HepG2 (cell line): ENCODE results near the gene TSC22D2. TPM values are rescaled to one million over a fixed set of nuclear protein-coding genes. Genes with fewer than 3 reads are reported as not detected.

Experiments
- ARID2 ChIP-seq: sonication (generic); formaldehyde crosslinking; IDR thresholded peaks from 2 replicates; pipeline ENCODE4 v1.8.1; 2022; ENCODE audit warnings: mild to moderate bottlenecking, missing genetic modification reagents, borderline replicate concordance
- MTF2 ChIP-seq: sonication (generic); formaldehyde crosslinking; IDR thresholded peaks from 2 replicates; pipeline ENCODE4 v1.5.0; 2020; ENCODE audit warnings: missing genetic modification reagents, borderline replicate concordance
- ZFP36L1 ChIP-seq: sonication (generic); formaldehyde crosslinking; IDR thresholded peaks from 2 replicates; pipeline ENCODE4 v1.8.0; 2022; ENCODE audit warnings: mild to moderate bottlenecking, missing genetic modification reagents, moderate library complexity
- polyA plus RNA-seq, 8 experiments: library from polyadenylated mRNA; depleted of rRNA in 3 of 8; stranded (reverse) in 7 of 8; unstranded in 1 of 8; fragments of >200 nt; fragmentation: Illumina TruSeq in 4 of 8; extraction: Trizol in 4 of 8; gene quantifications; 2 replicates each; pipeline versions ENCODE4 v1.2.1 to v1.2.3, GENCODE V29; 2011 to 2016; ENCODE audit warnings: low read depth in 4 of 8, missing spikeins in 1 of 8, mixed read lengths in 1 of 8; ENCODE audit not compliant: insufficient read depth in 1 of 8
- total RNA-seq, 5 experiments: library from RNA; depleted of rRNA; stranded (reverse); fragments of >200 nt; fragmentation: Illumina TruSeq; extraction: Trizol; gene quantifications; 2 replicates each; pipeline ENCODE4 v1.2.3, GENCODE V29; 2016; ENCODE audit warnings: low read depth in 1 of 5
- TF ChIP-seq, protein P1 (sequence below): sonication (generic); formaldehyde crosslinking; IDR thresholded peaks from one replicate; pipeline ENCODE4 v1.5.1; 2020; ENCODE audit warnings: mild to moderate bottlenecking, missing genetic modification reagents; ENCODE audit errors: not compliant biosample characterization
- TF ChIP-seq, protein P2 (sequence below): sonication (generic); formaldehyde crosslinking; IDR thresholded peaks from 2 replicates; pipeline ENCODE4 v1.5.1; 2020; ENCODE audit warnings: missing genetic modification reagents, mild to moderate bottlenecking, borderline replicate concordance

The TSC22D2 gene
- total and polyA plus RNA-seq, 2 of the 13 experiments (the other 11 are each of a cell fraction or from before 2014, with no cell fraction given) = 4.6 to 8.2 TPM

DNA sequence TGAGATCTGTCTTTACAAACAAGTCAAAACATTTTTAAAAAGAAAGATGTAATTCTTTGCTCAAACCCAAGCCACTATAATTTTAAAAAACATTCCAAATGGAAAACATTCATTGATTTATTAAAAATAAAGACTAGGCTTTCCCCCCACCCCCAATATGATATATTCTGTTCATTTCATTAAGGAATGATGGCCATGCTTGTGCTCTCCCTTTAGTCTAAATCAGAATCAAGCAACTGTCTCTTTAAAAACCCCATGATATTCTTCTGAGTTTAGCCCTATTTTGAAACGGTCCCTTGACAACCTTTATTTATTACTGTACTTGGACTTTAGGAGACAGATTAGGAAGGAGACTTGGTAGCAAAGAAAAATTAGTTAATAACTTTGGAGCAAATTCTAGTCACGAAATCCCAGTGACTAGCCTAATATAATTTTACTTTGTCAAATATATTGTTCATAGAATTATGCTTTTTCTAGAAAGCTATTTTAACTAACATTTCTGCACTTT is 38.4 kb downstream of the TSC22D2 start (continued):
- TF ChIP-seq, protein P1, sequence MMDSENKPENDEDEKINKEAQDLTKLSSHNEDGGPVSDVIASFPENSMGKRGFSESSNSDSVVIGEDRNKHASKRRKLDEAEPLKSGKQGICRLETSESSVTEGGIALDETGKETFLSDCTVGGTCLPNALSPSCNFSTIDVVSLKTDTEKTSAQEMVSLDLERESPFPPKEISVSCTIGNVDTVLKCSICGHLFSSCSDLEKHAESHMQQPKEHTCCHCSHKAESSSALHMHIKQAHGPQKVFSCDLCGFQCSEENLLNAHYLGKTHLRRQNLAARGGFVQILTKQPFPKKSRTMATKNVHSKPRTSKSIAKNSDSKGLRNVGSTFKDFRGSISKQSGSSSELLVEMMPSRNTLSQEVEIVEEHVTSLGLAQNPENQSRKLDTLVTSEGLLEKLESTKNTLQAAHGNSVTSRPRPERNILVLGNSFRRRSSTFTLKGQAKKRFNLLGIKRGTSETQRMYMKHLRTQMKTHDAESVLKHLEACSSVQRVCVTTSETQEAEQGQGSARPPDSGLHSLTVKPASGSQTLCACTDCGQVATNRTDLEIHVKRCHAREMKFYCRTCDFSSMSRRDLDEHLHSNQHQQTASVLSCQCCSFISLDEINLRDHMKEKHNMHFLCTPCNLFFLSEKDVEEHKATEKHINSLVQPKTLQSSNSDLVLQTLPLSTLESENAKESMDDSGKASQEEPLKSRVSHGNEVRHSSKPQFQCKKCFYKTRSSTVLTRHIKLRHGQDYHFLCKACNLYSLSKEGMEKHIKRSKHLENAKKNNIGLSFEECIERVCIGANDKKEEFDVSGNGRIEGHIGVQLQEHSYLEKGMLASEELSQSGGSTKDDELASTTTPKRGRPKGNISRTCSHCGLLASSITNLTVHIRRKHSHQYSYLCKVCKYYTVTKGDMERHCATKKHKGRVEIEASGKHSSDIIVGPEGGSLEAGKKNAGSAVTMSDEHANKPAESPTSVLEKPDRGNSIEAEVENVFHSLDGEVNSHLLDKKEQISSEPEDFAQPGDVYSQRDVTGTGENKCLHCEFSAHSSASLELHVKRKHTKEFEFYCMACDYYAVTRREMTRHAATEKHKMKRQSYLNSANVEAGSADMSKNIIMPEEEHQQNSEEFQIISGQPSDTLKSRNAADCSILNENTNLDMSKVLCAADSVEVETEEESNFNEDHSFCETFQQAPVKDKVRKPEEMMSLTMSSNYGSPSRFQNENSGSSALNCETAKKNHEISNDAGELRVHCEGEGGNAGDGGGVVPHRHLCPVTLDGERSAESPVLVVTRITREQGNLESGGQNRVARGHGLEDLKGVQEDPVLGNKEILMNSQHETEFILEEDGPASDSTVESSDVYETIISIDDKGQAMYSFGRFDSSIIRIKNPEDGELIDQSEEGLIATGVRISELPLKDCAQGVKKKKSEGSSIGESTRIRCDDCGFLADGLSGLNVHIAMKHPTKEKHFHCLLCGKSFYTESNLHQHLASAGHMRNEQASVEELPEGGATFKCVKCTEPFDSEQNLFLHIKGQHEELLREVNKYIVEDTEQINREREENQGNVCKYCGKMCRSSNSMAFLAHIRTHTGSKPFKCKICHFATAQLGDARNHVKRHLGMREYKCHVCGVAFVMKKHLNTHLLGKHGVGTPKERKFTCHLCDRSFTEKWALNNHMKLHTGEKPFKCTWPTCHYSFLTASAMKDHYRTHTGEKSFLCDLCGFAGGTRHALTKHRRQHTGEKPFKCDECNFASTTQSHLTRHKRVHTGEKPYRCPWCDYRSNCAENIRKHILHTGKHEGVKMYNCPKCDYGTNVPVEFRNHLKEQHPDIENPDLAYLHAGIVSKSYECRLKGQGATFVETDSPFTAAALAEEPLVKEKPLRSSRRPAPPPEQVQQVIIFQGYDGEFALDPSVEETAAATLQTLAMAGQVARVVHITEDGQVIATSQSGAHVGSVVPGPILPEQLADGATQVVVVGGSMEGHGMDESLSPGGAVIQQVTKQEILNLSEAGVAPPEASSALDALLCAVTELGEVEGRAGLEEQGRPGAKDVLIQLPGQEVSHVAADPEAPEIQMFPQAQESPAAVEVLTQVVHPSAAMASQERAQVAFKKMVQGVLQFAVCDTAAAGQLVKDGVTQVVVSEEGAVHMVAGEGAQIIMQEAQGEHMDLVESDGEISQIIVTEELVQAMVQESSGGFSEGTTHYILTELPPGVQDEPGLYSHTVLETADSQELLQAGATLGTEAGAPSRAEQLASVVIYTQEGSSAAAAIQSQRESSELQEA (CRISPR knock-in tag) = no peak
- TF ChIP-seq MTF2 (CRISPR knock-in tag) (no peak), ZFP36L1 (CRISPR knock-in tag) (no peak), ARID2 (CRISPR knock-in tag) (no peak)
- TF ChIP-seq, protein P2, sequence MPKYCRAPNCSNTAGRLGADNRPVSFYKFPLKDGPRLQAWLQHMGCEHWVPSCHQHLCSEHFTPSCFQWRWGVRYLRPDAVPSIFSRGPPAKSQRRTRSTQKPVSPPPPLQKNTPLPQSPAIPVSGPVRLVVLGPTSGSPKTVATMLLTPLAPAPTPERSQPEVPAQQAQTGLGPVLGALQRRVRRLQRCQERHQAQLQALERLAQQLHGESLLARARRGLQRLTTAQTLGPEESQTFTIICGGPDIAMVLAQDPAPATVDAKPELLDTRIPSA (CRISPR knock-in tag) = no peak
